Left lung (tissue), 10 donors: Measurements from ENCODE around the gene DHH. TPM values are rescaled to one million over a fixed set of nuclear protein-coding genes. Genes with fewer than 3 reads are reported as not detected.
A peak's percentile ranks its signal among the peaks of the same experiment; 100 is the strongest.

ENCODE experiments used
- ATAC-seq: fragments of 200-7000 bp; cut with Tn5 transposase; one replicate; pipeline ENCODE4 v1.9.1; 2020; ENCODE audit warnings: moderate library complexity
- DNase-seq, 4 donors: peaks; one replicate each; pipeline ENCODE4 v3.0.0-alpha.2; 2013 to 2020
- H3K27ac ChIP-seq, 2 donors: fragments of 200-600 bp; sonication (generic) in 1 of 2; one replicate each; pipeline versions ENCODE4 v1.5.0 to v1.8.0; 2020 to 2021
- H3K27me3 ChIP-seq, 2 donors: fragments of 200-600 bp; sonication (generic) in 1 of 2; one replicate each; pipeline versions ENCODE4 v1.5.0 to v1.8.0; 2020 to 2021
- H3K36me3 ChIP-seq, 2 donors: fragments of 200-600 bp; sonication (generic) in 1 of 2; one replicate each; pipeline versions ENCODE4 v1.5.0 to v1.8.0; 2020 to 2021
- H3K4me1 ChIP-seq, 2 donors: fragments of 200-600 bp; one replicate each; pipeline ENCODE4 v1.8.0; 2021
- H3K4me3 ChIP-seq, 2 donors: fragments of 200-600 bp; sonication (generic) in 1 of 2; one replicate each; pipeline versions ENCODE4 v1.5.0 to v1.8.0; 2020 to 2021; ENCODE audit warnings: mild to moderate bottlenecking in 1 of 2
- H3K9me3 ChIP-seq, 2 donors: fragments of 200-600 bp; sonication (generic) in 1 of 2; one replicate each; pipeline versions ENCODE4 v1.5.0 to v1.8.0; 2020 to 2021
- CTCF ChIP-seq, 2 donors: fragments of 200-600 bp; sonication (generic) in 1 of 2; IDR thresholded peaks; one replicate each; pipeline versions ENCODE4 v1.5.0 to v1.8.0; 2021; ENCODE audit warnings: antibody characterized with exemption in 2 of 2
- intact Hi-C, 2 donors: fragments of 100-400 bp; cut with DNase I; formaldehyde crosslinking; loops; one replicate each; pipeline versions ENCODE4 v1.11.2 to v1.14.2; 2022
- polyA plus RNA-seq, 6 donors: library from polyadenylated mRNA; unstranded; fragments of 120-200 nt; gene quantifications; one replicate each; pipeline ENCODE4 v1.2.1, GENCODE V29; 2013; ENCODE audit not compliant: insufficient read length in 6 of 6
- total RNA-seq, 2 donors: library from RNA; stranded (reverse); fragmentation: NEBNext Ultra II Directional; extraction: Animal tissue kit (Norgen Biotek cat#: 25700); gene quantifications; one replicate each; pipeline ENCODE4 v1.2.1, GENCODE V29; 2021
- donor health status: DM: no; HTN: yes; CAD: no.
- donor health status: DM: no; HTN: no; CAD: no.

DHH gene
- total and polyA plus RNA-seq, 8 donors, result 0.29 to 2.9 (median 0.75) TPM

DNA sequence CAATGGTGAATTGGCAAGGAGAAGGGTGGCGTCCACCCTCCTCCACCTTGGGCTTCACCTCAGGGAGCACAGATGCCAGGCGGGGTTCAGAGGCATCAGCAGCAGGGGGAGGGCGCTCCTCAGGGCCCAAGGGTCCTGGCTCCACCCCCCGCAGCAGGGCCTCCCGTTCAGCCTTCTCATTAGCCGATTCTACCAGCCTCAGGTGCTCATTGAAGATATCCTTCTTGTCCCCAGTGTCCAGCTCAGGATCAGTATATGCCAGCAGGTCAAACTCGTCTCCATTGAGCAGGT lies 56.7 kb downstream of the DHH start:
- Histone ChIP-seq H3K36me3 (peaks cover 0 to 100% of the 10 kb centered on the region in 2 donors), H3K9me3 (no peaks in the 10 kb centered on the region), H3K4me3 (no peak overlapping the region), H3K27ac (no peak overlapping the region), H3K27me3 (no peaks in the 10 kb centered on the region), H3K4me1 (no peaks in the 10 kb centered on the region)
- TF ChIP-seq CTCF (IDR thresholded peaks at IDR 0.05), result no peak
- DNase-seq, result peak in 1 of 4 donors; percentile 41
- intact Hi-C loops, result no loop called here
- no peak for ATAC-seq

GRCh38 chr12:49037111-49037946 lies 57.3 kb downstream of the DHH start:
- intact Hi-C loops, result no loop called here
- Histone ChIP-seq H3K4me1 (no peaks in the 10 kb centered on the region), H3K9me3 (no peaks in the 10 kb centered on the region), H3K27me3 (no peaks in the 10 kb centered on the region), H3K4me3 (no peak overlapping the region), H3K36me3 (peaks cover 0 to 100% of the 10 kb centered on the region in 2 donors), H3K27ac (no peak overlapping the region)
- DNase-seq (no peak), ATAC-seq (no peak)
- no peak for TF ChIP-seq CTCF (IDR thresholded peaks at IDR 0.05)

Other genes starting within 250 kb of the DHH start
- gene DDX23, start 242.6 kb downstream of the DHH start, total RNA-seq, result 10 to 100 TPM; 66.5 to 74.9 TPM
- 100 to 1,000 TPM; 100 to 116 (median 112) TPM for gene DDX23, start 242.6 kb downstream of the DHH start, polyA plus RNA-seq
- gene RND1, start 228.9 kb downstream of the DHH start, total RNA-seq, result 10 to 100 TPM in 1 of 2 donors, 1 to 10 TPM in 1; 4.0 to 28.1 TPM
- 1 to 10 TPM; 1.8 to 4.9 (median 2.3) TPM for gene RND1, start 228.9 kb downstream of the DHH start, polyA plus RNA-seq
- gene FKBP11, start 169.3 kb downstream of the DHH start, total RNA-seq, result 10 to 100 TPM; 51.6 to 87.4 TPM
- gene FKBP11, start 169.3 kb downstream of the DHH start, polyA plus RNA-seq, result 10 to 100 TPM; 17.2 to 27.9 (median 21.9) TPM
- 100 to 1,000 TPM; 184 to 186 TPM for gene ARF3, start 137.3 kb downstream of the DHH start, total RNA-seq
- gene ARF3, start 137.3 kb downstream of the DHH start, polyA plus RNA-seq, result 100 to 1,000 TPM in 3 of 6 donors, 10 to 100 TPM in 3; 91.8 to 116 (median 102) TPM
- under 1 TPM; 0.15 to 0.58 TPM for gene WNT10B, start 123.1 kb downstream of the DHH start, total RNA-seq
- gene WNT10B, start 123.1 kb downstream of the DHH start, polyA plus RNA-seq, result under 1 TPM in 3 of 6 donors, not detected in 3; 0.10 to 0.12 (median 0.10) TPM
- not detected for gene WNT1, start 116.5 kb downstream of the DHH start, total RNA-seq
- gene WNT1, start 116.5 kb downstream of the DHH start, polyA plus RNA-seq, result not detected
- under 1 TPM; 0.06 to 0.08 TPM for gene DDN, start 95.4 kb downstream of the DHH start, total RNA-seq
- gene DDN, start 95.4 kb downstream of the DHH start, polyA plus RNA-seq, result under 1 TPM; 0.10 to 0.68 (median 0.30) TPM
- gene PRKAG1, start 76.0 kb downstream of the DHH start, total RNA-seq, result 10 to 100 TPM; 48.4 to 62.7 TPM
- 10 to 100 TPM; 69.0 to 81.8 (median 78.4) TPM for gene PRKAG1, start 76.0 kb downstream of the DHH start, polyA plus RNA-seq
- 100 to 1,000 TPM in 1 of 2 donors, 10 to 100 TPM in 1; 81.2 to 110 TPM for gene KMT2D, start 34.0 kb downstream of the DHH start, total RNA-seq
- gene KMT2D, start 34.0 kb downstream of the DHH start, polyA plus RNA-seq, result 10 to 100 TPM; 52.7 to 71.3 (median 67.5) TPM
- gene RHEBL1, start 24.8 kb downstream of the DHH start, total RNA-seq, result 1 to 10 TPM in 1 of 2 donors, under 1 TPM in 1; 0.71 to 1.1 TPM
- 1 to 10 TPM; 1.9 to 3.6 (median 2.4) TPM for gene RHEBL1, start 24.8 kb downstream of the DHH start, polyA plus RNA-seq
- gene LMBR1L, start 16.0 kb upstream of the DHH start, total RNA-seq, result 10 to 100 TPM; 39.9 to 42.8 TPM
- 100 to 1,000 TPM in 1 of 6 donors, 10 to 100 TPM in 5; 67.0 to 102 (median 93.5) TPM for gene LMBR1L, start 16.0 kb upstream of the DHH start, polyA plus RNA-seq
- gene TUBA1B, start 36.6 kb upstream of the DHH start, total RNA-seq, result 1,000 to 10,000 TPM in 1 of 2 donors, 100 to 1,000 TPM in 1; 603 to 1,153 TPM
- gene TUBA1B, start 36.6 kb upstream of the DHH start, polyA plus RNA-seq, result 1,000 to 10,000 TPM in 2 of 6 donors, 100 to 1,000 TPM in 4; 914 to 1,514 (median 981) TPM
- 100 to 1,000 TPM; 205 to 235 TPM for gene TUBA1A, start 94.3 kb upstream of the DHH start, total RNA-seq
- 100 to 1,000 TPM; 412 to 675 (median 534) TPM for gene TUBA1A, start 94.3 kb upstream of the DHH start, polyA plus RNA-seq
- gene TUBA1C, start 170.3 kb upstream of the DHH start, total RNA-seq, result 100 to 1,000 TPM; 153 to 235 TPM
- 100 to 1,000 TPM; 112 to 180 (median 160) TPM for gene TUBA1C, start 170.3 kb upstream of the DHH start, polyA plus RNA-seq
- gene PRPH, start 200.3 kb upstream of the DHH start, total RNA-seq, result under 1 TPM in 1 of 2 donors, not detected in 1; 0.26 TPM
- 1 to 10 TPM; 1.1 to 2.4 (median 1.9) TPM for gene PRPH, start 200.3 kb upstream of the DHH start, polyA plus RNA-seq
- 1 to 10 TPM; 2.4 to 8.0 TPM for gene TROAP, start 228.5 kb upstream of the DHH start, total RNA-seq
- 10 to 100 TPM; 22.0 to 43.2 (median 29.8) TPM for gene TROAP, start 228.5 kb upstream of the DHH start, polyA plus RNA-seq
- not detected for gene C1QL4, start 242.4 kb upstream of the DHH start, total RNA-seq
- gene C1QL4, start 242.4 kb upstream of the DHH start, polyA plus RNA-seq, result under 1 TPM in 1 of 6 donors, not detected in 5; 0.07 TPM